ENCODE measurements around the gene CMTM2.
"Not testable (repeated sequence)": the region's sequence is repeated elsewhere in the genome, so short reads cannot be mapped to it uniquely, and the experiment has no call there.

Gene CMTM2

DNA sequence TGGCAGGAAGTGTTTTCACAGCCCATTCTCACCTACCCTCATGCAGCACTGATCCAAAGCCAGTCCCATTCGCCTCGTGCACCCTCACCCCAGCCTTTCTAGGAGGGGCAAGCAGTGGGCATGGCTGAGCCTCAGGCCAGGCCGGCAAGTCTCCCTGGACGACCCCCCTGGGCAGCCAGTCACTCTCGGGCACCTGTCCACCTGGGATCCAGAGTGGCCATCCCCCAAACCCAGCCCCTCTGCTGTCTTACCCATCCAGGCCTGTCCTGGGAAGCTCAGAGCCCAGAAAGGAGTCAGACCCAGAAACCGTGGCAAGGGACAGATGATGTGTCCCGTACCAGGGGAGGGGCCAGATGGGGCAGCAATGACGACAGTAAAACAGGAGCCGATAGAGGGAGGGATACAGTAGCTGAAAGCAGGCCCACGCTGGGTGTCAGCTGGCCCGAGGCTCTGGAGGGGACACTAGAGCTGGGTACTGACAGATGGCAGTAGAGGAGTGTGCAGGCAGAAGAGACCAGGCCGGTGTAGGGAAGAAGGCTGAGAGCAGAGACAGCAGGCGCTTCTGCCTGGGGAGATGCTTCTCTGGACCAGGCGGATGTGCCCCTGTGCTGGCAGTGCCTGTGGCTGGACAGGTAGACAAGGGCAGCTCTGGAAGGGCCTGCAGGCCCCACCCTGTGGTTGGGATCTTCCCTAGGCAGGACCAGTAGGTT is 31.0 kb downstream of the CMTM2 start:
- no peak for DNase-seq

DNA sequence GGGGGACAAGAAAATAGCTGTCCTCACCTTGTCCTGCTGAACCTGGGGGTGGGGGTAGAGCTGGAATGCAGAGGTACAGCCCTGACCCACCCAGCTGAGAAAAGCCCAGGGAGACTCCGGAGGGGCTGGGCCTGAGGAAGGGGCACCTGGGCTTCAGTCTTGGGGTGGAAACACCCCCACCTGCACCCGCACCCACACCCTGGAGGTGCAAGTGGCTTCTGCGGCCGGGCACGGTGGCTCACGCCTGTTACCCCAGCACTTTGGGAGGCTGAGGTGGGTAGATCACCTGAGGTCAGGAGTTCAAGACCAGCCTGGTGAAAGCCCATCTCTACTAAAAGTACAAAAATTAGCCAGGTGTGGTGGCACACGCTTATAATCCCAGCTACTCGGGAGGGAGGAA is 32.6 kb downstream of the CMTM2 start:
- not testable (repeated sequence) for DNase-seq

DNA sequence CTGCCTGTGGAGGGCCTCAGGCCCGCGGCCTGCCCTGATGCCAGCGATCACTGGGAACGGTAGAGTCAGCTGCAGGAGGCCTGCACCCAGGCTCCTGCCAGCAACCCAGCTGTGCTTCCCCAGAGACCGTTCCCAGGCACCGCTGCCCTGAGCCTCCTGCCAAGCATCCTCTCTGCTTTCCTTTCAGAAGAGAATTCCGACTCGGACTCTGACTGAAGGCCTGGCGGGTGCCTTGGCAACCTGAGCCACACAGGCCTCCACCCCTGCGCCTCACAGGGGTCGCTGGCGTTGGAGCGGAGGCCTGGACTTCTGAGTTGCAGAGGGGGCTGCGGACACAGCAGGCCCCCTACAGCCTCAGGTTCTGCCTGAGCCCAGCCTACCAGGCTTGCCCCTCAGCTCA is 33.2 kb downstream of the CMTM2 start:
- no peak for DNase-seq

GRCh38 chr16:66614161-66614802 is 35.0 kb downstream of the CMTM2 start:
- no peak for DNase-seq

DNA sequence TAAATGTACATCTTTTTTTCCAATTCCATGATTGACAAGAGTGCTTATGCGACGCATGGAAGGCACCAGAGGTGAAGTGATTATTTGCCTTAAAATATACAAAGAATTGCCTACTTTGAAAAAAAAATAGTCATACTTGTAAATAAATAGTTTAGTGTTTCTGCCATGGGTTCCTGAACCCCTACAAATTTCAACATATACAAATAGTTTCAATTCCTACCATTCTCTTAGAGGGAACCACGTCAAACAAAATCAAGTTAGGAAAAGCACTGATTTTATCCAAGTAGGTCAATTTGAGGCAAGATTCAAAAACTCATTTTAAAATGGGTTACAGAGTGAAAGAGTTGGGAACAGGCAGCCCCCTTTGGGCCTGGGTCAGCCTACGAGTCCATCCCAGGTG is 36.9 kb downstream of the CMTM2 start:
- DNase-seq, result no peak

- DNase-seq, result no peak
These were observed 37.3 kb downstream of the CMTM2 start for GRCh38 chr16:66616592-66616991.

GRCh38 chr16:66617010-66617434 is 37.8 kb downstream of the CMTM2 start:
- no peak for DNase-seq

- no peak for DNase-seq
These were observed 38.5 kb downstream of the CMTM2 start for GRCh38 chr16:66617728-66618127.

- no peak for DNase-seq
These were observed 39.5 kb downstream of the CMTM2 start for GRCh38 chr16:66618588-66619375.

DNA sequence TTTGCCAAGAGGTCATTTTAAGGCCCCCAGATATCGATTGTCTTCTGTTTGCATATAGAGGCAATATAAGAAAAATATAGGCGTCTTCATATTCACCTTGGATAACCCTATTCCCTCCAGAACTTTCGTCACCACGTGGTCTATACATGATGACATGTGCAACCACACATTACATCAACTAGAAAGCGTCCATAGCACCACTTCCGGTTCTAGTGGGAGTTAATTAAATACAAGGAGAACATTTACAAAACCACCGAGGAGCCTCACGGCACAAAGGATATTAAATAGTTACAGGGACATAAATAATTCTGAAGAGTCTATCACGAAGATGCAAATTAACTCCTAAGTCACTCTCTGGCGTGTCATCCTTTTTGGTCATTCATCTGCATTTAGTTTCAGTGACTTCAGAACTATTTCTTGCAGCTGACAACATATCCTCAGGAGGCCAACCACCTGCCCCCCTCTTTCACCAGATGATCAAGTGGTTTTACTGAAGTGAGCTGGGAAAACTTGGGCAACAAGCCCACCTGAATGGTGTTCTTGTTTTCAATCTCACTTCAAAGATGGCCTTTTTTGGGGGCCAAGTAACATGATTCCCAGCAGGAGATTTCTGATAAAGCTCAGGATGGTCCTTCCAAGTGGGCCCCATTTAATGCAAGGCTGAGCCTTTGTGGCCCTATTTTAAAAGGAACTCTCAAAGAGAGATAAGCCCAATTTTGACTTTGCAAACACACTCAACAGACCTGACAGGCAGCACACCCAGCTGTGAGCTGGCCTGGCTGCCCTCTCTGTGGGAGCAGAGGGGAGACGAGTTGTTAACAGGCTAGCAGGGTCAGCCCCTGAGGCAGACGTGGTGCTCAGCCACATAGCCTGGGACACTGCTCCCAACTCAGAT is 40.5 kb downstream of the CMTM2 start:
- no peak for DNase-seq

GRCh38 chr16:66620429-66620795 is 41.1 kb downstream of the CMTM2 start:
- DNase-seq, result no peak

DNA sequence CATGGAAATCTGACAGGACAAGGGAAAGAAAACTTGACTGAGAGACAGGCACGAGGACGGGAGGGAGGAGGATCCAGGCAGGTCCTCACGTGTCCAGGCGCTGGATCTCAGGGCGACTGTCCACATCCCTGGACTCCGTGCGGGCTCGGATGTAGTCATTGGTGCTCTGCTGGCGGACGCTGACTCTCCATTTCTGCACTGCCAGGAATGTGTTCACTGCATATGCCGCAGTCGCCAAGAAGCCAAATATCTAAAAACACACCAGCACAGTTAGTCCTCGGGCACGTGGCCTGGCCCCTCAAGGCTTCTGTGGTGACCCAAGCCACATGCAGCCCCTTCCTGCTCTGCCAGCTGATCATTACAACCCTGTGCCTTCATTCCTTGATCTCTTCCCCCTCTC is 42.7 kb downstream of the CMTM2 start:
- no peak for DNase-seq

DNA sequence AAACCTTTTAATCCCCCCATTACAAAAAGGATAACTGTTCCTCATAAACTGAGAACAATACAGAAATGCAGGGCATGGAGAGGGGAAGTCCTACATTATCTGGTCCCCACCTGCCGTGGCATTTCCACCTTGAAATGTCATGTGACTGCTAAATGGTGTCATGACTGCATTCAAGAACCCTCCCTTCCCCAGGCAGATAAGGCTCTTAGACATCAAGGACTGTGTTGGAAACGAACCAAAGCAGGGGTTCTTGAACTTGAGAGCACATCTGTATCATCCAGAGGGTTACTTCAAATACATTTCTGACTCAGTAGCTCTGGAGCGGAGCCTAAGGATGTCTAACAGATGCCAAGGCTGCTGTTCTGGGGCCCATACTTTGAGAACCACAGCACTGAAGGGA is 43.6 kb downstream of the CMTM2 start:
- no peak for DNase-seq

DNA sequence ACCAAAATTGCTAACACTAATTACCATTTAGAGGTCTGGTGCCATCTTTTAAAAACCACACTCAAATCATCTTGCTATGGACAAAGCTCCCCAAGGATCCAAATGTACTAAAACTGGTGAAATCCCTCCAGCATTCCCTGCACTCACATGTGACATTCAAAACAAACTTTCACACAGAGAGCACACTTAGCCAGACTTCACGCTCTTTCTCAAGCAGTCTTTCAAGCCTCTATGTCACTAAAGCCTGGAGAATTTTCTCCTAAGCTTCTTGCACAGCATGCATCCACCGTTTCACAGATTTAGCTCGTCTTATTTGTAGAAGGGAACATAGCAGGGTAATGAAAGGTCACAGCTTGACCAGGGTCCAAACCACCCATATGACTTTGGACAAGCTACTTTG is 44.5 kb downstream of the CMTM2 start:
- DNase-seq, result no peak

DNA sequence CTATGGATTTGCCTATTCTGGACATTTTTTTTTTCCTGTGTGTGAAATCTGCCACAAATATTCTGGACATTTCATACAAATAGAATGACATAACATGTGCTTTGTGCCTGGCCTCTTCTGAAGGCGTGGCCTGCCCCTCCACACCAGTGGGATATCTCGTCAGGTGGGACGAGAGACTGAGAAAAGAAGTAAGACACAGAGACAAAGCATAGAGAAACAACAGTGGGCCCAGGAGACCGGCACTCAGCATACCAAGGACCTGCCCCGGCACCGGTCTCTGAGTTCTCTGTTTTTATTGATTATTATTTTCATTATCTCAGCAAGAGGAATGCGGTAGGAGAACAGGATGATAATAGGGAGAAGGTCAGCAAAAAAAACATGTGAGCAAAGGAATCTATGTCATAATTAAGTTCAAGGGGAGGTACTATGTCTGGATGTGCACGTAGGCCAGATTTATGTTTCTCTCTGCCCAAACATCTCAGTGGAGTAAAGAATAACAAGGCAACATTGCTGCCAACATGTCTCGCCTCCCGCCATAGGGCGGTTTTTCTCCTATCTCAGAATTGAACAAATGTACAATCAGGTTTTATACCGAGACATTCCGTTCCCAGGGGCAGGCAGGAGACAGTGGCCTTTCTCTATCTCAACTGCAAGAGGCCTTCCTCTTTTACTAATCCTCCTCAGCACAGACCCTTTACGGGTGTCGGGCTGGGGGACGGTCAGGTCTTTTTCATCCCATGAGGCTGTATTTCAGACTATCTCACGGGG is 48.5 kb downstream of the CMTM2 start:
- DNase-seq, result not testable (repeated sequence)

- no peak for DNase-seq
These were observed 50.6 kb downstream of the CMTM2 start for GRCh38 chr16:66629856-66630255.

DNA sequence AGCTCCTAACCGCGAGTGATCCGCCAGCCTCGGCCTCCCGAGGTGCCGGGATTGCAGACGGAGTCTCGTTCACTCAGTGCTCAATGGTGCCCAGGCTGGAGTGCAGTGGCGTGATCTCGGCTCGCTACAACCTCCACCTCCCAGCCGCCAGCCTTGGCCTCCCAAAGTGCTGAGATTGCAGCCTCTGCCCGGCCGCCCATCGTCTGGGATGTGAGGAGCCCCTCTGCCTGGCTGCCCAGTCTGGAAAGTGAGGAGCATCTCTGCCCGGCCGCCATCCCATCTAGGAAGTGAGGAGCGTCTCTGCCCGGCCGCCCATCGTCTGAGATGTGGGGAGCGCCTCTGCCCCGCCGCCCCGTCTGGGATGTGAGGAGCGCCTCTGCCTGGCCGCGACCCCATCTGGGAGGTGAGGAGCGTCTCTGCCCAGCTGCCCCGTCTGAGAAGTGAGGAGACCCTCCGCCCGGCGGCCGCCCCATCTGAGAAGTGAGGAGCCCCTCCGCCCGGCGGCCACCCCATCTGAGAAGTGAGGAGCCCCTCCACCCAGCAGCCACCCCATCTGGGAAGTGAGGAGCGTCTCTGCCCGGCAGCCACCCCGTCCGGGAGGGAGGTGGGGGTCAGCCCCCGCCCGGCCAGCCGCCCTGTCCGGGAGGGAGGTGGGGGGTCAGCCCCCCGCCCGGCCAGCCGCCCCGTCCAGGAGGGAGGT is 51.4 kb downstream of the CMTM2 start:
- not testable (repeated sequence) for DNase-seq

DNA sequence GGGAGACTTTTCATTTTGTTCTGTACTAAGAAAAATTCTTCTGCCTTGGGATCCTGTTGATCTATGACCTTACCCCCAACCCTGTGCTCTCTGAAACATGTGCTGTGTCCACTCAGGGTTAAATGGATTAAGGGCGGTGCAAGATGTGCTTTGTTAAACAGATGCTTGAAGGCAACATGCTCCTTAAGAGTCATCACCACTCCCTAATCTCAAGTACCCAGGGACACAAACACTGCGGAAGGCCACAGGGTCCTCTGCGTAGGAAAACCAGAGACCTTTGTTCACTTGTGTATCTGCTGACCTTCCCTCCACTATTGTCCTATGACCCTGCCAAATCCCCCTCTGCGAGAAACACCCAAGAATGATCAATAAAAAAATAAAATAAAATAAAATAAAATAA is 52.3 kb downstream of the CMTM2 start:
- not testable (repeated sequence) for DNase-seq

DNA sequence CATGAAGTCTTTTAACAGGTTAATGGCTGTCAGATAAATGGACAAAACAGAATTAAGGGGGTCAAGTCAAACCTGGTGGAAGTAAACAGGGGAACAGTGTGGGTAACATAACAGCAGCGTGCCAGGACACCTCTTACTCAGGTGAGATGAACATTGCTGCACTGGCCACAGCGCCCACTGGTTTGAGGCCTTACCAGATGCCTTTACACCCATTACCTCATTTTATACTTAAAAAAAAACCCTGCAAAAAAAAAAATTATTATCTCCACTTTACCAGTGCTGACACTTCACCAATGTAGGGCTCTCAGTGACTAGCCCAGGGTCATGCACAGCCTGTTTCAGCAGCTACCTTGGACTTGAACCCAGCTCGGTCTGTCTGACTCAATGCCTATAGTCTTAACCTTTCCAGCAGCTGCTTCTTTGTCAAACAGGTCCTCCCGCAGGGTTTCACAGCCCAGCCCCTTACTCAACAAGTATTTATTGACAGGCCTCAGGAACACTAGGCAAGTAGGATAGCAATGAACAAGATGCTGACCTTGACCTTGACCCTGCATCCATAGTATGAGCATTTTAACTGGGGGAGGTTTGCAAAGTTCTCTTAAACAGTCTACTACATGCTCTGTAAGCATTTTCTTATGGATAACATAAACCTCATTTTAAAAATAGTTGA is 55.4 kb downstream of the CMTM2 start:
- DNase-seq, result no peak

DNA sequence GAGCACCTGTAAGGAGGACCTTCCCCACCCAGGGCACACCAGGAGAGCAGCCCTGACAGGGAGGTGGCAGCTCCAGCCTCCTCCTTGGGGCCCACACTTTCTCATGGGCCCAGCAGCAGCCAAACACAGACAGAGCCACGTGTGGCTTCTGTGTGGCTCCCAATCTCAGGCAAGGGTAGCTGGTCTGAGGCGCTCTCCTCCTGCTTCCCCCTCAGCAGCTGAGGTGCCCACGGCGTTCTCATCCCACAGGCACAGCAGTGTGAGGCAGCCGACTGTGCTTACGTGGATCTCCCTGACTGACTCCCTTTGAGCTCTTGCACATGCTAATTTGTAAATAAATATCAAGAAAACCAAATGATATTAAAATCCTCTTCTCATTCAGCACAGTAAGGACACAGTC is 56.1 kb downstream of the CMTM2 start:
- DNase-seq, result no peak

- DNase-seq, result no peak
These were observed 56.9 kb downstream of the CMTM2 start for GRCh38 chr16:66636199-66636598.
